HepG2 (cell line): Measurements from ENCODE around the gene THADA. TPM values are rescaled to one million over a fixed set of nuclear protein-coding genes. Genes with fewer than 3 reads are reported as not detected.

Source experiments
- CBX1 ChIP-seq: IDR thresholded peaks from one replicate; pipeline ENCODE4 v1.6.1; 2016; ENCODE audit warnings: antibody characterized with exemption, low read depth
- GATA4 ChIP-seq: sonication (generic); IDR thresholded peaks from 2 replicates; pipeline ENCODE4 v1.6.1; 2016; ENCODE audit warnings: antibody characterized with exemption, low read depth, borderline replicate concordance
- HOXD1 ChIP-seq: sonication (generic); formaldehyde crosslinking; IDR thresholded peaks from 2 replicates; pipeline ENCODE4 v1.5.0; 2020; ENCODE audit warnings: missing genetic modification reagents
- IRX3 ChIP-seq: sonication (generic); formaldehyde crosslinking; IDR thresholded peaks from 2 replicates; pipeline ENCODE4 v1.8.1; 2023; ENCODE audit warnings: mild to moderate bottlenecking, low read depth, missing genetic modification reagents, borderline replicate concordance
- KDM1A ChIP-seq: IDR thresholded peaks from 2 replicates; pipeline ENCODE4 v1.6.1; 2016; ENCODE audit warnings: missing compliant biosample characterization
- KLF13 ChIP-seq: sonication (generic); formaldehyde crosslinking; IDR thresholded peaks from 2 replicates; pipeline ENCODE4 v1.4.0; 2020; ENCODE audit warnings: mild to moderate bottlenecking, missing genetic modification reagents
- MAF1 ChIP-seq: sonication (generic); formaldehyde crosslinking; IDR thresholded peaks from 2 replicates; pipeline ENCODE4 v1.5.0; 2020; ENCODE audit warnings: missing genetic modification reagents, borderline replicate concordance
- MAFG ChIP-seq: sonication (generic); formaldehyde crosslinking; IDR thresholded peaks from 2 replicates; pipeline ENCODE4 v1.5.1; 2020; ENCODE audit warnings: mild to moderate bottlenecking, missing genetic modification reagents
- NCOA2 ChIP-seq: sonication (generic); formaldehyde crosslinking; IDR thresholded peaks from 2 replicates; pipeline ENCODE4 v1.8.0; 2022; ENCODE audit warnings: inconsistent platforms
- NR1H2 ChIP-seq: sonication (generic); formaldehyde crosslinking; IDR thresholded peaks from 2 replicates; pipeline ENCODE4 v1.8.1; 2022; ENCODE audit warnings: low read depth, missing genetic modification reagents, borderline replicate concordance
- PRDM10 ChIP-seq: sonication (generic); formaldehyde crosslinking; IDR thresholded peaks from 2 replicates; pipeline ENCODE4 v1.4.0; 2020; ENCODE audit warnings: low read depth, missing genetic modification reagents
- PTBP1 ChIP-seq: fragments of 200-400 bp; formaldehyde crosslinking; IDR thresholded peaks from 2 replicates; pipeline ENCODE4 v1.6.1; 2018; ENCODE audit warnings: low read length, low read depth; ENCODE audit not compliant: poor library complexity, severe bottlenecking
- TAF1 ChIP-seq: sonication (generic); formaldehyde crosslinking; IDR thresholded peaks from 2 replicates; pipeline ENCODE4 v1.4.0; 2020; ENCODE audit warnings: missing genetic modification reagents
- ZBTB42 ChIP-seq: sonication (generic); formaldehyde crosslinking; IDR thresholded peaks from 2 replicates; pipeline ENCODE4 v1.5.0; 2020; ENCODE audit warnings: mild to moderate bottlenecking, missing genetic modification reagents
- ZNF235 ChIP-seq: sonication (generic); formaldehyde crosslinking; IDR thresholded peaks from 2 replicates; pipeline ENCODE4 v1.8.1; 2023; ENCODE audit warnings: mild to moderate bottlenecking, missing genetic modification reagents, borderline replicate concordance
- ZNF329 ChIP-seq: sonication (generic); formaldehyde crosslinking; IDR thresholded peaks from 2 replicates; pipeline ENCODE4 v1.9.0; 2021; ENCODE audit warnings: low read depth, mild to moderate bottlenecking, missing genetic modification reagents
- ZNF484 ChIP-seq: sonication (generic); formaldehyde crosslinking; IDR thresholded peaks from 2 replicates; pipeline ENCODE4 v1.5.1; 2020; ENCODE audit warnings: mild to moderate bottlenecking, low read depth, missing genetic modification reagents, borderline replicate concordance
- ZNF75D ChIP-seq: sonication (generic); formaldehyde crosslinking; IDR thresholded peaks from 2 replicates; pipeline ENCODE4 v1.8.1; 2023; ENCODE audit warnings: missing genetic modification reagents, mild to moderate bottlenecking, borderline replicate concordance
- ZSCAN20 ChIP-seq: sonication (generic); formaldehyde crosslinking; IDR thresholded peaks from 2 replicates; pipeline ENCODE4 v1.4.0; 2020; ENCODE audit warnings: missing genetic modification reagents, mild to moderate bottlenecking, borderline replicate concordance
- polyA plus RNA-seq, 8 experiments: library from polyadenylated mRNA; depleted of rRNA in 3 of 8; stranded (reverse) in 7 of 8; unstranded in 1 of 8; fragments of >200 nt; fragmentation: Illumina TruSeq in 4 of 8; extraction: Trizol in 4 of 8; gene quantifications; 2 replicates each; pipeline versions ENCODE4 v1.2.1 to v1.2.3, GENCODE V29; 2011 to 2016; ENCODE audit warnings: low read depth in 4 of 8, missing spikeins in 1 of 8, mixed read lengths in 1 of 8; ENCODE audit not compliant: insufficient read depth in 1 of 8
- total RNA-seq, 5 experiments: library from RNA; depleted of rRNA; stranded (reverse); fragments of >200 nt; fragmentation: Illumina TruSeq; extraction: Trizol; gene quantifications; 2 replicates each; pipeline ENCODE4 v1.2.3, GENCODE V29; 2016; ENCODE audit warnings: low read depth in 1 of 5
- TF ChIP-seq, protein P1 (sequence below): sonication (generic); formaldehyde crosslinking; IDR thresholded peaks from 2 replicates; pipeline ENCODE4 v1.8.0; 2022; ENCODE audit warnings: low read depth, missing genetic modification reagents
- TF ChIP-seq, protein P2 (sequence below): sonication (generic); formaldehyde crosslinking; IDR thresholded peaks from 2 replicates; pipeline ENCODE4 v1.5.0; 2020; ENCODE audit warnings: missing genetic modification reagents, mild to moderate bottlenecking, borderline replicate concordance
- TF ChIP-seq, protein P3 (sequence below): sonication (generic); formaldehyde crosslinking; IDR thresholded peaks from 2 replicates; pipeline ENCODE4 v1.4.0; 2020; ENCODE audit warnings: mild to moderate bottlenecking, missing genetic modification reagents

THADA gene
- total and polyA plus RNA-seq, 2 of the 13 experiments (the other 11 are each of a cell fraction or from before 2014, with no cell fraction given): 12.7 to 21.7 TPM

GRCh38 chr2:43375746-43376522 is 219.9 kb downstream of the THADA start (continued):
- TF ChIP-seq HOXD1 (CRISPR knock-in tag): peak; percentile 88; the same call in 1 of the 2 replicates
- no peak for TF ChIP-seq ZNF75D
- TF ChIP-seq MAF1 (CRISPR knock-in tag): no peak
- no peak for TF ChIP-seq KLF13 (CRISPR knock-in tag)
- TF ChIP-seq PTBP1: no peak
- no peak for TF ChIP-seq ZNF484 (CRISPR knock-in tag)
- no peak for TF ChIP-seq TAF1 (CRISPR knock-in tag)
- no peak for TF ChIP-seq ZNF329 (CRISPR knock-in tag)
- TF ChIP-seq CBX1: peak; percentile 44
- TF ChIP-seq, protein P1, sequence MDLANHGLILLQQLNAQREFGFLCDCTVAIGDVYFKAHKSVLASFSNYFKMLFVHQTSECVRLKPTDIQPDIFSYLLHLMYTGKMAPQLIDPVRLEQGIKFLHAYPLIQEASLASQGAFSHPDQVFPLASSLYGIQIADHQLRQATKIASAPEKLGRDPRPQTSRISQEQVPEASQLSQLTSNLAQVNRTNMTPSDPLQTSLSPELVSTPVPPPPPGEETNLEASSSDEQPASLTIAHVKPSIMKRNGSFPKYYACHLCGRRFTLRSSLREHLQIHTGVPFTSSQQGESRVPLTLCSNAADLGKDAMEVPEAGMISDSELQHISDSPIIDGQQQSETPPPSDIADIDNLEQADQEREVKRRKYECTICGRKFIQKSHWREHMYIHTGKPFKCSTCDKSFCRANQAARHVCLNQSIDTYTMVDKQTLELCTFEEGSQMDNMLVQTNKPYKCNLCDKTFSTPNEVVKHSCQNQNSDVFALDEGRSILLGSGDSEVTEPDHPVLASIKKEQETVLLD (CRISPR knock-in tag): no peak
- peak; percentile 62; the same call in 1 of the 2 replicates for TF ChIP-seq KDM1A (CRISPR knock-in tag)
- TF ChIP-seq NR1H2: no peak
- no peak for TF ChIP-seq MAFG (CRISPR knock-in tag)
- TF ChIP-seq, protein P2, sequence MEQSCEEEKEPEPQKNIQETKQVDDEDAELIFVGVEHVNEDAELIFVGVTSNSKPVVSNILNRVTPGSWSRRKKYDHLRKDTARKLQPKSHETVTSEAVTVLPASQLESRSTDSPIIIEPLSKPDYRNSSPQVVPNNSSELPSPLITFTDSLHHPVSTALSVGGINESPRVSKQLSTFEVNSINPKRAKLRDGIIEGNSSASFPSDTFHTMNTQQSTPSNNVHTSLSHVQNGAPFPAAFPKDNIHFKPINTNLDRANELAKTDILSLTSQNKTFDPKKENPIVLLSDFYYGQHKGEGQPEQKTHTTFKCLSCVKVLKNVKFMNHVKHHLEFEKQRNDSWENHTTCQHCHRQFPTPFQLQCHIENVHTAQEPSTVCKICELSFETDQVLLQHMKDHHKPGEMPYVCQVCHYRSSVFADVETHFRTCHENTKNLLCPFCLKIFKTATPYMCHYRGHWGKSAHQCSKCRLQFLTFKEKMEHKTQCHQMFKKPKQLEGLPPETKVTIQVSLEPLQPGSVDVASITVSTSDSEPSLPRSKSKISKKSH (CRISPR knock-in tag): no peak
- TF ChIP-seq PRDM10 (CRISPR knock-in tag): 0 out of 2 replicates have a peak, but pooled peaks have one; percentile 57
- TF ChIP-seq NCOA2 (CRISPR knock-in tag): peak; percentile 99
- TF ChIP-seq GATA4: peak; percentile 96
- TF ChIP-seq, protein P3, sequence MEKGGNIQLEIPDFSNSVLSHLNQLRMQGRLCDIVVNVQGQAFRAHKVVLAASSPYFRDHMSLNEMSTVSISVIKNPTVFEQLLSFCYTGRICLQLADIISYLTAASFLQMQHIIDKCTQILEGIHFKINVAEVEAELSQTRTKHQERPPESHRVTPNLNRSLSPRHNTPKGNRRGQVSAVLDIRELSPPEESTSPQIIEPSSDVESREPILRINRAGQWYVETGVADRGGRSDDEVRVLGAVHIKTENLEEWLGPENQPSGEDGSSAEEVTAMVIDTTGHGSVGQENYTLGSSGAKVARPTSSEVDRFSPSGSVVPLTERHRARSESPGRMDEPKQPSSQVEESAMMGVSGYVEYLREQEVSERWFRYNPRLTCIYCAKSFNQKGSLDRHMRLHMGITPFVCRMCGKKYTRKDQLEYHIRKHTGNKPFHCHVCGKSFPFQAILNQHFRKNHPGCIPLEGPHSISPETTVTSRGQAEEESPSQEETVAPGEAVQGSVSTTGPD (CRISPR knock-in tag): no peak; the same call in 1 of the 2 replicates
- TF ChIP-seq ZNF235: no peak
- TF ChIP-seq ZBTB42 (CRISPR knock-in tag): no peak
- peak; percentile 96 for TF ChIP-seq ZSCAN20
- TF ChIP-seq IRX3: peak; percentile 84
